Measurements from ENCODE around the gene ZBED6.

ZBED6 gene

DNA sequence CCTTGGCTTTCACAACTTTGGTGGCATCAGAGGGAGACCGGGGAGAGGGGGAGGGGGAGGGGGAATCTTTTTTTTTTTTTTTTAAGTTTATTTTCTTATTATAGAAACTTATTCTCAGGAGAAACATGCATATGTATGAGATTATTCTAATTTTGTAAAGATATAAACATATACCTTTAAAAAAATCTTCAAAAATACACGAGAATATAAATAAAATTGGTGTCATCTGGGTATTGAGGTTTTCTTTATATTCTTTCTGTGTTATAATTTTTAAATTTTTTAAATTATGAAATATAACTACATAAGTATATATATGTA, 47.1 kb downstream of the ZBED6 start:
- Mint-ChIP-seq H3K4me1 (ENCODE audit: low read depth) (peaks cover 3% of the 10 kb centered on the region), H3K36me3 (ENCODE audit: low read depth) (peaks cover 54% of the 10 kb centered on the region), H3K27ac (no peak overlapping the region), H3K27me3 (ENCODE audit: low read depth) (no peaks in the 10 kb centered on the region), H3K4me3 (no peak overlapping the region), H3K9me3 (no peaks in the 10 kb centered on the region)

- H3K9me3 Mint-ChIP-seq, result no peaks in the 10 kb centered on the region
- H3K36me3 Mint-ChIP-seq (ENCODE audit: low read depth), result peaks cover 45% of the 10 kb centered on the region
- H3K27ac Mint-ChIP-seq, result no peak overlapping the region
- H3K4me1 Mint-ChIP-seq (ENCODE audit: low read depth), result peaks cover 3% of the 10 kb centered on the region
- H3K27me3 Mint-ChIP-seq (ENCODE audit: low read depth), result no peaks in the 10 kb centered on the region
- no peak overlapping the region for H3K4me3 Mint-ChIP-seq
Observed at GRCh38 chr1:203843435-203843834, 48.0 kb downstream of the ZBED6 start.

Measured in T-helper 1 cell treated with Interleukin-12 subunit alpha and Interleukin-12 subunit beta and Interleukin-4 antibody, amounts not matched to agents 30 μg/mL and 1 μg/mL, for 36 hours (primary cell).